Sciatic nerve (tissue), 2 donors: ENCODE results near the gene GPX3. TPM values are rescaled to one million over a fixed set of nuclear protein-coding genes. Genes with fewer than 3 reads are reported as not detected.
A peak's percentile ranks its signal among the peaks of the same experiment; 100 is the strongest.

Experiments used
- ATAC-seq: fragments of 200-7000 bp; cut with Tn5 transposase; one replicate; pipeline ENCODE4 v1.9.1; 2020; ENCODE audit warnings: mild to moderate bottlenecking, moderate library complexity
- DNase-seq: peaks from one replicate; pipeline ENCODE4 v3.0.0-alpha.2; 2020; ENCODE audit warnings: low spot score
- intact Hi-C: fragments of 100-400 bp; cut with DNase I; formaldehyde crosslinking; loops from one replicate; pipeline ENCODE4 v1.14.2; 2022
- total RNA-seq: library from RNA; stranded (reverse); fragmentation: NEBNext Ultra II Directional; extraction: Animal tissue kit (Norgen Biotek cat#: 25700); gene quantifications from one replicate; pipeline ENCODE4 v1.2.1, GENCODE V29; 2021
- donor health status: DM: no; HTN: no; CAD: no.
- donor health status: DM: no; HTN: no; CAD: no.

The GPX3 gene
- total RNA-seq, 1 donor from 2014 or later = 1,443 TPM

- DNase-seq = peak; percentile 91
Measured at GRCh38 chr5:151051066-151051930, 30.9 kb downstream of the GPX3 start.

GRCh38 chr5:151051931-151052608, 31.7 kb downstream of the GPX3 start:
- intact Hi-C loops = loop anchor here (5.0 kb wide), 3 partner anchors 50 to 115 kb away; no protein-coding TSS in a partner anchor
- peak; percentile 37 for ATAC-seq
- no peak for DNase-seq

More at GRCh38 chr5:151051066-151051930, 30.9 kb downstream of the GPX3 start:
- intact Hi-C loops = loop anchor here (5.0 kb wide), 3 partner anchors 49 to 116 kb away; no protein-coding TSS in a partner anchor
- ATAC-seq = peak; percentile 86

- no peak for DNase-seq
- intact Hi-C loops = loop anchor here (5.0 kb wide), 3 partner anchors 51 to 114 kb away; no protein-coding TSS in a partner anchor
- ATAC-seq = no peak
Measured at GRCh38 chr5:151052836-151053235, 32.4 kb downstream of the GPX3 start.

- intact Hi-C loops = loop anchor here (5.0 kb wide), 3 partner anchors 52 to 113 kb away; no protein-coding TSS in a partner anchor
- no peak for ATAC-seq
- DNase-seq = no peak
Measured at GRCh38 chr5:151053796-151054462, 33.5 kb downstream of the GPX3 start.

- ATAC-seq (no peak), DNase-seq (no peak)
- intact Hi-C loops = loop anchor here (5.0 kb wide), 3 partner anchors 52 to 113 kb away; no protein-coding TSS in a partner anchor
Measured at GRCh38 chr5:151054709-151055108, 34.3 kb downstream of the GPX3 start.

GRCh38 chr5:151055336-151055735, 34.9 kb downstream of the GPX3 start:
- intact Hi-C loops = no loop called here
- DNase-seq (no peak), ATAC-seq (no peak)

- intact Hi-C loops = no loop called here
- DNase-seq (no peak), ATAC-seq (no peak)
Measured at GRCh38 chr5:151056379-151057325, 36.3 kb downstream of the GPX3 start.

GRCh38 chr5:151058301-151058700, 37.9 kb downstream of the GPX3 start:
- no peak for ATAC-seq
- intact Hi-C loops = no loop called here
- no peak for DNase-seq

- DNase-seq (no peak), ATAC-seq (peak; percentile 16)
- intact Hi-C loops = no loop called here
Measured at GRCh38 chr5:151058891-151059489, 38.6 kb downstream of the GPX3 start.

GRCh38 chr5:151060742-151061141, 40.4 kb downstream of the GPX3 start:
- no peak for ATAC-seq

GRCh38 chr5:151062405-151063141, 42.2 kb downstream of the GPX3 start:
- intact Hi-C loops = no loop called here
- ATAC-seq (no peak), DNase-seq (no peak)

More at GRCh38 chr5:151060742-151061141, 40.4 kb downstream of the GPX3 start:
- DNase-seq = no peak
- intact Hi-C loops = no loop called here

- ATAC-seq = peak; percentile 82
- no peak for DNase-seq
- intact Hi-C loops = no loop called here
Measured at GRCh38 chr5:151063142-151063989, 43.0 kb downstream of the GPX3 start.

GRCh38 chr5:151064916-151065499, 44.6 kb downstream of the GPX3 start:
- DNase-seq = no peak
- ATAC-seq = no peak
- intact Hi-C loops = no loop called here

- no peak for ATAC-seq
- DNase-seq = no peak
Measured at GRCh38 chr5:151065609-151066008, 45.2 kb downstream of the GPX3 start.

GRCh38 chr5:151066920-151067319, 46.5 kb downstream of the GPX3 start:
- ATAC-seq = no peak
- DNase-seq = no peak
- intact Hi-C loops = no loop called here

More at GRCh38 chr5:151065609-151066008, 45.2 kb downstream of the GPX3 start:
- intact Hi-C loops = no loop called here
